HL-60/S4 treated with phorbol 12-myristate 13-acetate at 8.2 ng/mL for 4 days and 3 days (cell line): Measurements from ENCODE around the gene ZSWIM3.

Experiments used
- in situ Hi-C: fragments of 300-500 bp; cut with MboI; formaldehyde crosslinking; loops from 2 replicates; pipeline ENCODE4 v1.15.0; 2022; ENCODE audit warnings: low sequenced_read_pairs

ZSWIM3 gene

GRCh38 chr20:45909336-45909808 lies 52.0 kb downstream of the ZSWIM3 start:
- in situ Hi-C loops = no loop called here

- in situ Hi-C loops = no loop called here
Observed at GRCh38 chr20:45909817-45910669, 52.6 kb downstream of the ZSWIM3 start.

- in situ Hi-C loops = no loop called here
Observed at GRCh38 chr20:45910670-45911485, 53.5 kb downstream of the ZSWIM3 start.

- in situ Hi-C loops = no loop called here
Observed at GRCh38 chr20:45911486-45912343, 54.3 kb downstream of the ZSWIM3 start, which contains the start of gene PLTP. TSS of gene PLTP (minus strand) at chr20:45912155. CDS start at chr20:45911452, 703 bp downstream.

- in situ Hi-C loops = no loop called here
Observed at GRCh38 chr20:45912344-45912682, 54.9 kb downstream of the ZSWIM3 start.

GRCh38 chr20:45913116-45913515 lies 55.7 kb downstream of the ZSWIM3 start:
- in situ Hi-C loops = no loop called here

- in situ Hi-C loops = no loop called here
Observed at GRCh38 chr20:45917790-45918141, 60.4 kb downstream of the ZSWIM3 start.

- in situ Hi-C loops = no loop called here
Observed at GRCh38 chr20:45918182-45918737, 60.8 kb downstream of the ZSWIM3 start.

GRCh38 chr20:45918779-45919537 lies 61.5 kb downstream of the ZSWIM3 start:
- in situ Hi-C loops = no loop called here

- in situ Hi-C loops = no loop called here
Observed at GRCh38 chr20:45919542-45920399, 62.4 kb downstream of the ZSWIM3 start.

- in situ Hi-C loops = no loop called here
Observed at GRCh38 chr20:45920462-45921336, 63.3 kb downstream of the ZSWIM3 start.

GRCh38 chr20:45921337-45922189 lies 64.1 kb downstream of the ZSWIM3 start:
- in situ Hi-C loops = no loop called here

GRCh38 chr20:45924391-45925261 lies 67.2 kb downstream of the ZSWIM3 start:
- in situ Hi-C loops = no loop called here

GRCh38 chr20:45925821-45926506 lies 68.5 kb downstream of the ZSWIM3 start:
- in situ Hi-C loops = no loop called here

GRCh38 chr20:45926731-45927070 lies 69.3 kb downstream of the ZSWIM3 start:
- in situ Hi-C loops = no loop called here
